K562 (cell line): ENCODE results near the gene GPRC6A. TPM values are rescaled to one million over a fixed set of nuclear protein-coding genes. Genes with fewer than 3 reads are reported as not detected.
A peak's percentile ranks its signal among the peaks of the same experiment; 100 is the strongest.

ENCODE experiments used
- ATAC-seq: fragments of 200-7000 bp; cut with Tn5 transposase; 3 replicates; pipeline ENCODE4 v1.9.1; 2020; ENCODE audit warnings: moderate library complexity
- BruUV-seq: library from RNA; stranded (reverse); fragments of 400-500 nt; replicated peaks from 2 replicates; lab custom pipeline; 2021; lab: Mats Ljungman, UMichigan
- CTCF ChIA-PET: fragments of 300-600 bp; formaldehyde crosslinking; extraction: SDS; loops from one replicate; lab custom pipeline; 2021; ENCODE audit warnings: low intra/inter-chr PET ratio; lab: Yijun Ruan, JAX
- POLR2A ChIA-PET: fragments of 300-600, 350-650 bp; sonication (Branson Sonifier 250); formaldehyde crosslinking; extraction: SDS; loops from one replicate; lab custom pipeline; 2021; ENCODE audit warnings: antibody characterized with exemption, inconsistent platforms; lab: Yijun Ruan, JAX
- DNase-seq, 4 experiments: peaks; one replicate each; pipeline versions ENCODE4 v3.0.0 to v3.0.0-alpha.2; 2011 to 2018; ENCODE audit warnings: low spot score in 3 of 4, mixed read lengths in 3 of 4; ENCODE audit errors: extremely low read depth in 1 of 4
- FAIRE-seq: peaks from 2 replicates; lab custom pipeline; 2011; peaks lifted over from hg19 to GRCh38; lab: Jason Lieb, UNC
- H2AFZ ChIP-seq: 2 replicates; pipeline ENCODE4 v1.6.0; 2011; ENCODE audit warnings: low read depth, low read length, control low read depth, inconsistent platforms
- H3K27ac ChIP-seq: fragments of 200-600 bp; 3 replicates; pipeline ENCODE4 v1.8.0; 2011; ENCODE audit warnings: low read depth, mild to moderate bottlenecking, control low read depth, inconsistent platforms, low read length, moderate library complexity, mixed read lengths; ENCODE audit errors: extremely low read depth
- H3K27me3 ChIP-seq, 2 experiments: fragments of 300-600 bp in 1 of 2; 2 replicates in 1 of 2; 3 replicates in 1 of 2; pipeline versions ENCODE4 v1.6.0 to v1.8.0; 2011; ENCODE audit warnings: inconsistent platforms in 2 of 2, low read length in 2 of 2, mild to moderate bottlenecking in 1 of 2, mixed read lengths in 1 of 2, moderate library complexity in 1 of 2; ENCODE audit not compliant: control insufficient read depth in 2 of 2, insufficient read depth in 2 of 2
- H3K36me3 ChIP-seq: fragments of 300-600 bp; 3 replicates; pipeline ENCODE4 v1.8.0; 2011; ENCODE audit warnings: mild to moderate bottlenecking, low read length, inconsistent platforms; ENCODE audit not compliant: control insufficient read depth, insufficient read depth
- H3K4me1 ChIP-seq, 2 experiments: fragments of 200-600 bp in 1 of 2; replicated peaks in 1 of 2; 2 replicates in 1 of 2; 3 replicates in 1 of 2; pipeline versions ENCODE4 v1.5.1 to v1.8.0; 2011; ENCODE audit warnings: inconsistent platforms in 2 of 2, low read length in 2 of 2, mild to moderate bottlenecking in 1 of 2, mixed read lengths in 1 of 2, moderate library complexity in 1 of 2; ENCODE audit not compliant: control insufficient read depth in 2 of 2, insufficient read depth in 2 of 2
- H3K4me2 ChIP-seq: 2 replicates; pipeline ENCODE4 v1.6.1; 2011; ENCODE audit warnings: low read length, control low read depth, inconsistent platforms, mixed read lengths; ENCODE audit not compliant: insufficient read depth
- H3K4me3 ChIP-seq: fragments of 200-600 bp; sonication (generic), shearing (Covaris generic); 2 replicates; pipeline ENCODE4 v1.5.1; 2016; ENCODE audit warnings: control low read depth, inconsistent platforms
- H3K79me2 ChIP-seq: fragments of 200-600 bp; 3 replicates; pipeline ENCODE4 v1.8.0; 2011; ENCODE audit warnings: low read length, inconsistent platforms; ENCODE audit not compliant: control insufficient read depth, insufficient read depth
- H3K9ac ChIP-seq, 2 experiments: 2 replicates each; pipeline versions ENCODE4 v1.6.0 to v1.6.1; 2011; ENCODE audit warnings: low read depth in 2 of 2, low read length in 2 of 2, control low read depth in 1 of 2, inconsistent platforms in 1 of 2, mild to moderate bottlenecking in 1 of 2, mixed read lengths in 1 of 2; ENCODE audit not compliant: insufficient read depth in 1 of 2
- H3K9me1 ChIP-seq: one replicate; pipeline ENCODE4 v1.6.0; 2011; ENCODE audit warnings: inconsistent platforms, mild to moderate bottlenecking, low read length, moderate library complexity; ENCODE audit not compliant: control insufficient read depth, insufficient read depth
- H3K9me3 ChIP-seq: replicated peaks from 2 replicates; pipeline ENCODE4 v1.5.1; 2011; ENCODE audit warnings: low read depth, low read length, inconsistent platforms; ENCODE audit not compliant: control insufficient read depth, insufficient read depth
- H4K20me1 ChIP-seq: replicated peaks from 2 replicates; pipeline ENCODE4 v1.6.1; 2011; ENCODE audit warnings: low read length, inconsistent platforms, mixed read lengths; ENCODE audit not compliant: control insufficient read depth, insufficient read depth
- ARHGAP35 ChIP-seq: fragments of 450-650 bp; IDR thresholded peaks from 2 replicates; pipeline ENCODE4 v1.6.1; 2018; ENCODE audit not compliant: partially characterized antibody
- DMBX1 ChIP-seq: fragments of 250-450 bp; sonication (Bioruptor Pico); IDR thresholded peaks from 2 replicates; pipeline ENCODE4 v1.8.0; 2022; ENCODE audit warnings: inconsistent platforms, mild to moderate bottlenecking, moderate library complexity, borderline replicate concordance
- FOXO4 ChIP-seq: fragments of 450-650 bp; formaldehyde crosslinking; IDR thresholded peaks from 2 replicates; pipeline ENCODE4 v1.4.0; 2020; ENCODE audit warnings: mild to moderate bottlenecking, moderate library complexity
- GTF2B ChIP-seq: IDR thresholded peaks from 2 replicates; pipeline ENCODE4 v1.6.1; 2011; ENCODE audit not compliant: insufficient read length; ENCODE audit errors: extremely low read depth
- HINFP ChIP-seq: fragments of 450-650 bp; conservative IDR thresholded peaks from 2 replicates; pipeline ENCODE4 v1.6.1; 2016; ENCODE audit warnings: missing genetic modification characterization, low read depth, mild to moderate bottlenecking, control low read depth, missing compliant biosample characterization
- KLF16 ChIP-seq: IDR thresholded peaks from 2 replicates; pipeline ENCODE4 v1.6.1; 2016; ENCODE audit warnings: antibody characterized with exemption
- MITF ChIP-seq: IDR thresholded peaks from 2 replicates; pipeline ENCODE4 v1.6.1; 2014; ENCODE audit warnings: antibody characterized with exemption
- MXI1 ChIP-seq: IDR thresholded peaks from 2 replicates; pipeline ENCODE4 v1.6.1; 2011; ENCODE audit warnings: low read depth, mild to moderate bottlenecking, improper control_type of control experiment, low read length
- PRMT5 ChIP-seq: sonication (generic); formaldehyde crosslinking; IDR thresholded peaks from 2 replicates; pipeline ENCODE4 v1.5.0; 2020; ENCODE audit warnings: missing genetic modification reagents
- PRPF4 ChIP-seq: fragments of 200-400 bp; formaldehyde crosslinking; IDR thresholded peaks from one replicate; pipeline ENCODE4 v1.6.1; 2017; ENCODE audit warnings: low read length, low read depth, mild to moderate bottlenecking; ENCODE audit not compliant: insufficient read depth, poor library complexity, severe bottlenecking
- SIN3B ChIP-seq: fragments of 450-650 bp; IDR thresholded peaks from 2 replicates; pipeline ENCODE4 v1.6.1; 2017; ENCODE audit warnings: low read depth, mild to moderate bottlenecking, moderate library complexity
- SP1 ChIP-seq: sonication (generic); formaldehyde crosslinking; IDR thresholded peaks from 2 replicates; pipeline ENCODE4 v1.8.1; 2022; ENCODE audit warnings: mild to moderate bottlenecking, missing genetic modification reagents
- ZNF592 ChIP-seq: fragments of 450-650 bp; IDR thresholded peaks from 2 replicates; pipeline ENCODE4 v1.6.1; 2017; ENCODE audit warnings: antibody characterized with exemption, mild to moderate bottlenecking
- ZSCAN32 ChIP-seq: fragments of 450-650 bp; formaldehyde crosslinking; IDR thresholded peaks from 2 replicates; pipeline ENCODE4 v1.4.0; 2020; ENCODE audit warnings: mild to moderate bottlenecking, moderate library complexity
- WGBS: fragments of 100-300 bp; shearing (Covaris generic); methylation state at CpG from one replicate; pipeline ENCODE4 v1.1.6; 2016; ENCODE audit warnings: low coverage, mixed read lengths; ENCODE audit not compliant: insufficient coverage; ENCODE audit errors: missing lambda C conversion rate; 5-methylcytosine and 5-hydroxymethylcytosine counted together
- in situ Hi-C: fragments of 300-500 bp; cut with MboI; formaldehyde crosslinking; loops from 4 replicates; pipeline ENCODE4 v1.15.0; 2018; ENCODE audit warnings: inconsistent platforms, mixed read lengths
- intact Hi-C: fragments of 100-400 bp; cut with micrococcal nuclease; formaldehyde crosslinking; loops from 2 replicates; pipeline ENCODE4 v1.14.2; 2022
- polyA plus RNA-seq, 8 experiments: library from polyadenylated mRNA; depleted of rRNA in 4 of 8; stranded (reverse) in 5 of 8; unstranded in 3 of 8; fragments of >200 nt; fragmentation: Nextera tagmentation in 2 of 8; fragmentation: Illumina TruSeq in 1 of 8; extraction: Ambion mirVana in 2 of 8; extraction: Trizol in 1 of 8; gene quantifications; 2 replicates each; pipeline versions ENCODE4 v1.2.1 to v1.2.3, GENCODE V29; 2011 to 2014; ENCODE audit warnings: inconsistent platforms in 1 of 8, missing spikeins in 1 of 8
- total RNA-seq, 7 experiments: library from RNA; depleted of rRNA in 6 of 7; stranded (reverse); fragments of >200 nt in 6 of 7; fragmentation: Illumina TruSeq in 2 of 7; extraction: Trizol in 2 of 7; gene quantifications; 2 replicates each; pipeline versions ENCODE4 v1.2.1 to v1.2.3, GENCODE V29; 2011 to 2021; ENCODE audit warnings: low replicate concordance in 1 of 7

Gene GPRC6A
- total and polyA plus RNA-seq, 9 of the 15 experiments (the other 6 are each of a cell fraction or from before 2014, with no cell fraction given), result 0.03 TPM; not detected in 7

- H3K27ac ChIP-seq, result no peak overlapping the region
- ATAC-seq (0 out of 3 replicates have a peak, but pooled peaks have one; percentile 48), DNase-seq (no peak)
- intact Hi-C loops (no loop called here), in situ Hi-C loops (no loop called here)
- H3K9me3 ChIP-seq, result no peaks in the 10 kb centered on the region
- H3K9me1 ChIP-seq, result no peaks in the 10 kb centered on the region
- CTCF ChIA-PET, result no interaction called here
- BruUV-seq, result no TSS peak
- peaks cover 11 to 15% of the 10 kb centered on the region in 2 experiments for H3K27me3 ChIP-seq
- H3K4me3 ChIP-seq, result no peak overlapping the region
- 4% methylated on average over 10 of the region's 10 CpGs for WGBS
- no peak overlapping the region for H3K4me2 ChIP-seq
- H3K36me3 ChIP-seq, result no peaks in the 10 kb centered on the region
- H2AFZ ChIP-seq, result no peak overlapping the region
- TF ChIP-seq MITF, result no peak
- no peak for TF ChIP-seq ZNF592
- no peak for TF ChIP-seq FOXO4 (CRISPR knock-in tag)
- TF ChIP-seq KLF16, result no peak
- no peak for TF ChIP-seq PRPF4
- TF ChIP-seq DMBX1 (CRISPR knock-in tag), result no peak
- TF ChIP-seq HINFP (tag), result no peak
- no peak for TF ChIP-seq ARHGAP35
- no peak for TF ChIP-seq ZSCAN32 (CRISPR knock-in tag)
- no peak for TF ChIP-seq SIN3B
- no peak for TF ChIP-seq MXI1
- TF ChIP-seq GTF2B, result no peak
- no peak for TF ChIP-seq PRMT5 (CRISPR knock-in tag)
- no peak for TF ChIP-seq SP1 (CRISPR knock-in tag)
- TF ChIP-seq, all 486 proteins: peak for 0
- peaks cover 0 to 10% of the 10 kb centered on the region in 2 experiments; a peak in 2 of 5 replicates for H3K4me1 ChIP-seq
- no peaks in the 10 kb centered on the region for H4K20me1 ChIP-seq
- no peak overlapping the region for H3K9ac ChIP-seq
- POLR2A ChIA-PET, result interaction anchor here (0.8 kb wide), 1 partner anchor 127 kb away, joined by 4 read pairs; no protein-coding TSS in a partner anchor
- no peaks in the 10 kb centered on the region for H3K79me2 ChIP-seq
- no peak for FAIRE-seq
These were observed 48.9 kb upstream of the GPRC6A start for GRCh38 chr6:116877743-116878142.
